ENCODE results near the gene SEMA5B.

GRCh38 chr3:123034120-123034519, 6.6 kb upstream of the SEMA5B start:
- no peak for TF ChIP-seq CTCF (IDR thresholded peaks at IDR 0.05)
- TF ChIP-seq POLR2AphosphoS5 (IDR thresholded peaks at IDR 0.05) = no peak
